Kidney (tissue), 14 donors: ENCODE results near the gene LSM14A. TPM values are rescaled to one million over a fixed set of nuclear protein-coding genes. Genes with fewer than 3 reads are reported as not detected.
"Not testable (repeated sequence)": the region's sequence is repeated elsewhere in the genome, so short reads cannot be mapped to it uniquely, and the experiment has no call there.

Source experiments
- DNase-seq, 5 donors: peaks; one replicate each; pipeline ENCODE4 v3.0.0-alpha.2; 2013 to 2020
- FAIRE-seq: peaks from 2 replicates; lab custom pipeline; 2012; peaks lifted over from hg19 to GRCh38; lab: Jason Lieb, UNC
- H3K27ac ChIP-seq, 2 donors: one replicate each; pipeline ENCODE4 v1.7.0; 2013; ENCODE audit warnings: low read depth in 2 of 2, low read length in 2 of 2, inconsistent platforms in 1 of 2
- H3K27me3 ChIP-seq: one replicate; pipeline ENCODE4 v1.7.1; 2013; ENCODE audit warnings: low read length, inconsistent platforms; ENCODE audit not compliant: control insufficient read depth, insufficient read depth
- H3K36me3 ChIP-seq, 3 donors: one replicate each; pipeline versions ENCODE4 v1.7.0 to v1.7.1; 2013; ENCODE audit warnings: low read length in 3 of 3, control low read depth in 1 of 3, inconsistent platforms in 1 of 3; ENCODE audit not compliant: insufficient read depth in 3 of 3, control insufficient read depth in 2 of 3
- H3K4me1 ChIP-seq, 3 donors: one replicate each; pipeline versions ENCODE4 v1.7.0 to v1.7.1; 2013; ENCODE audit warnings: low read length in 3 of 3, inconsistent platforms in 1 of 3, low read depth in 1 of 3; ENCODE audit not compliant: control insufficient read depth in 2 of 3, insufficient read depth in 2 of 3
- H3K4me3 ChIP-seq, 3 donors: one replicate each; pipeline versions ENCODE4 v1.7.0 to v1.8.1; 2013; ENCODE audit warnings: low read length in 3 of 3, control low read depth in 1 of 3, inconsistent platforms in 1 of 3
- H3K9ac ChIP-seq, 3 donors: one replicate each; pipeline versions ENCODE4 v1.7.0 to v1.7.1; 2013; ENCODE audit warnings: low read length in 3 of 3, control low read depth in 1 of 3, inconsistent platforms in 1 of 3
- H3K9me3 ChIP-seq, 3 donors: one replicate each; pipeline versions ENCODE4 v1.7.0 to v1.7.1; 2013; ENCODE audit warnings: low read length in 3 of 3, control low read depth in 1 of 3, inconsistent platforms in 1 of 3; ENCODE audit not compliant: control insufficient read depth in 2 of 3, insufficient read depth in 1 of 3
- intact Hi-C: fragments of 100-400 bp; cut with DNase I; formaldehyde crosslinking; loops from one replicate; pipeline ENCODE4 v1.11.1; 2022
- polyA plus RNA-seq: library from polyadenylated mRNA; stranded (reverse); fragments of 350-450 nt; fragmentation: Illumina TruSeq; extraction: RNeasy Lipid Tissue Mini Kit (QIAGEN cat#74804); gene quantifications from one replicate; pipeline ENCODE4 v1.2.3, GENCODE V29; 2014; ENCODE audit warnings: low read depth, low replicate concordance; ENCODE audit not compliant: insufficient read depth
- total RNA-seq: library from RNA; stranded (reverse); fragmentation: NEBNext Ultra II Directional; extraction: Animal tissue kit (Norgen Biotek cat#: 25700); gene quantifications from one replicate; pipeline ENCODE4 v1.2.1, GENCODE V29; 2021
- TF ChIP-seq, protein P1 (sequence below): IDR thresholded peaks from 3 replicates; pipeline ENCODE4 v1.5.1; 2012; ENCODE audit warnings: mild to moderate bottlenecking, moderate library complexity, borderline replicate concordance; ENCODE audit not compliant: insufficient read depth; ENCODE audit errors: extremely low read depth
- donor health status: control.
- donor health status: control.
- donor health status: control.
- donor health status: control.
- donor health status: control.
- donor health status: DM: yes; HTN: yes; CAD: no.
- donor health status: Normal renal cell carcinoma (clear cell type).

The LSM14A gene
- total and polyA plus RNA-seq, 2 donors from 2014 or later = 49.3 to 114 TPM

DNA sequence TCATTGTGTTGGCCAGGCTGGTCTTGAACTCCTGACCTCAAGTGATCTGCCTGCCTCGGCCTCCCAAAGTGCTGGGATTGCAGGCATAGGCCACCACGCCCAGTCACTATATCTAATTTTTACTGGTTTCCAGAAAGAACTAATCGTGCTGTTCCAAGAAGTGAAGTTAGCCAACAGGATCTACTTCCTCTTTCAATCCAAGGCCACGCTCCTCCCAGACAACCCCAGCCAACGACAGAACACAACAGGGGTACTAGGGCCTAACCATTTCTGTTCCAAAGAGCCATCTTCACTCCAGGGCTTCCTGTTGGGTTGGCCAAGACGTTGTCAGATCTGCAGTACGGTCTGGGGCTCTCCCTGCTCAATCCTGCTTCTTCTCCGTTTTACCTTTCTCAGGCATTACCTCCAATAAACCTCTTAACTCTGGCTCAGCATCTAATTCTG, 7.0 kb upstream of the LSM14A start:
- H3K9ac ChIP-seq = no peak overlapping the region
- intact Hi-C loops = no loop called here

DNA sequence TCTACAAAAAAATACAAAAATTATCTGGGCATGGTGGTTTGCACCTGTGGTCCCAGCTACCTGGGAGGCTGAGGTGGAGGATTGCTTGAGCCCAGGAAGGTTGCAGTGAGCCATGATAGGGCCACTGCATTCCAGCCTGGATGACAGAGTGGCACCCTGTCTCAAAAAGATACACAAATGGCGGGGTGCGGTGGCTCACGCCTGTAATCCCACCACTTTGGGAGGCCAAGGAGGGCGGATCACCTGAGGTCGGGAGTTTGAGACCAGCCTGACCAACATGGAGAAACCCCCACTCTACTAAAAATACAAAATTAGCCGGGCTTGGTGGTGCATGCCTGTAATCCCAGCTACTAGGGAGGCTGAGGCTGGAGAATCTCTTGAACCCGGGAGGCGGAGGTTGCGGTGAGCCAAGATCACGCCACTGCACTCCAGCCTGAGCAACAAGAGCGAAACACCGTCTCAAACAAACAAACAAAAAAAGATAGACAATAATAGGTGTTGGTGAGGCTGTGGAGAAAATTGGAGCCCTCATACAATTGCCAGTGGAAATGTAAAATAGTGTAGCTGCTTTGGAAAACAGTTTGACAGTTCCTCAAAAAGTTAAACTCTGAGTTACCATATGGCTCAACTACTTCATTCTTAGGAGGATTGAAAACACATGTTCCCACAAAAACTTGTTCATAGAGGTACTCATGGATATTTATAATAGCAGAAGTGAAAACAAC, 2.7 kb upstream of the LSM14A start:
- H3K4me1 ChIP-seq, H3K9ac ChIP-seq, H3K27ac ChIP-seq, H3K27me3 ChIP-seq, H3K9me3 ChIP-seq, H3K4me3 ChIP-seq, H3K36me3 ChIP-seq, DNase-seq, FAIRE-seq, intact Hi-C loops: not testable (repeated sequence)

More for the DNA sequence above, 7.0 kb upstream of the LSM14A start:
- no peaks in the 10 kb centered on the region for H3K9me3 ChIP-seq
- H3K4me1 ChIP-seq = no peaks in the 10 kb centered on the region
- no peak for FAIRE-seq
- H3K4me3 ChIP-seq = no peak overlapping the region
- H3K27ac ChIP-seq = no peak overlapping the region
- no peak for DNase-seq
- H3K36me3 ChIP-seq = no peaks in the 10 kb centered on the region
- TF ChIP-seq, protein P1, sequence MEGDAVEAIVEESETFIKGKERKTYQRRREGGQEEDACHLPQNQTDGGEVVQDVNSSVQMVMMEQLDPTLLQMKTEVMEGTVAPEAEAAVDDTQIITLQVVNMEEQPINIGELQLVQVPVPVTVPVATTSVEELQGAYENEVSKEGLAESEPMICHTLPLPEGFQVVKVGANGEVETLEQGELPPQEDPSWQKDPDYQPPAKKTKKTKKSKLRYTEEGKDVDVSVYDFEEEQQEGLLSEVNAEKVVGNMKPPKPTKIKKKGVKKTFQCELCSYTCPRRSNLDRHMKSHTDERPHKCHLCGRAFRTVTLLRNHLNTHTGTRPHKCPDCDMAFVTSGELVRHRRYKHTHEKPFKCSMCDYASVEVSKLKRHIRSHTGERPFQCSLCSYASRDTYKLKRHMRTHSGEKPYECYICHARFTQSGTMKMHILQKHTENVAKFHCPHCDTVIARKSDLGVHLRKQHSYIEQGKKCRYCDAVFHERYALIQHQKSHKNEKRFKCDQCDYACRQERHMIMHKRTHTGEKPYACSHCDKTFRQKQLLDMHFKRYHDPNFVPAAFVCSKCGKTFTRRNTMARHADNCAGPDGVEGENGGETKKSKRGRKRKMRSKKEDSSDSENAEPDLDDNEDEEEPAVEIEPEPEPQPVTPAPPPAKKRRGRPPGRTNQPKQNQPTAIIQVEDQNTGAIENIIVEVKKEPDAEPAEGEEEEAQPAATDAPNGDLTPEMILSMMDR = no peak
- no peaks in the 10 kb centered on the region for H3K27me3 ChIP-seq

DNA sequence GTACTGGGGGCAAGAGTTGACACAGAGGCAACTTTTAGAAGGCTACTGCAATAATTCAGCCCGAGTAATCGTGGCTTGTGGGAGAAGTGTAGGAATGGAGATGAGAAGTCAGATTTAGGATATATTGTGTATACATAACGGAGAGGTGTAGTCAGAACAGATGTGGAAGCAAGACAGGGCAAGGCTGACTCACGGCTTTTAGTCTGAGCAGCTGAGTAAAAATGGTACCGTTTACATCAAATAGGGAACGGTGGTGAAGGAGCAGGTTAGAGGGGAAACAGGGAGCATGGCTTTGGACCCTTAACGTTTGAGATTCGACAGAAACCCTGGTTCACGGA, 796 bp upstream of the LSM14A start:
- peak in 1 of 5 donors; percentile 14 for DNase-seq
- TF ChIP-seq, protein P1 = no peak
- Histone ChIP-seq H3K36me3 (no peaks in the 10 kb centered on the region), H3K27ac (peak overlapping the region; percentile 98 to 100), H3K9ac (peak overlapping the region; percentile 72 to 95 (median 81)), H3K4me1 (peaks cover 9 to 10% (median 10%) of the 10 kb centered on the region in 3 donors), H3K9me3 (no peaks in the 10 kb centered on the region), H3K4me3 (peak overlapping the region; percentile 67 to 84 (median 78)), H3K27me3 (no peaks in the 10 kb centered on the region)
- intact Hi-C loops = no loop called here
- FAIRE-seq = no peak

DNA sequence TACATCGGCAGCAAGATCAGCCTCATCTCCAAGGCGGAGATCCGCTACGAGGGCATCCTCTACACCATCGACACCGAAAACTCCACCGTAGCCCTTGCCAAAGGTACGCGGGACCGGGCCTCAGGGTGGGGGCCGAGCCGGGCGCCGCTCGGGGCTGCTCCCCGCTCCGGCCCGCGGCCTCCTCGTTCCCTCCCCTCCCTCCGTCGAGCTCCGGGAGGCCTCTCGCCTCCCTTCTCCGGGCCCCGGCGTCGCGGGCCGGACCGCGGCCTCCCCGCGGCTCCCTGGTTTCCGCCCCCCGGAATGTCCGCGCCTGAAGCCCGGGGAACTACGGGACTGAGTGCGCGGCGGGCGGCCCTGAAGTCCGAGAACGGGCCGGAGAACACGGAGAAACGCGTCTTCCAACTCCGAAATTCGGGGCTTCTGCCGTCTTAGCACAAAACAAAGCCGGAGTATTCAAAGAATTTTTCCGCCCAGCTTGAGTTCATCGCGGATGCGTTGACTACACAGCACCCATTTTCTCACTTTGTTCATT, 423 bp downstream of the LSM14A start:
- no peak for FAIRE-seq
- Histone ChIP-seq H3K27ac (peak overlapping the region; percentile 98 to 100), H3K9ac (peak overlapping the region; percentile 78 to 91 (median 90)), H3K27me3 (no peaks in the 10 kb centered on the region), H3K9me3 (no peaks in the 10 kb centered on the region), H3K4me3 (peak overlapping the region; percentile 49 to 93 (median 85)), H3K4me1 (peaks cover 10 to 20% (median 15%) of the 10 kb centered on the region in 3 donors), H3K36me3 (no peaks in the 10 kb centered on the region)
- TF ChIP-seq, protein P1 = no peak
- DNase-seq = no peak
- intact Hi-C loops = no loop called here
